ENCODE measurements around the gene CCDC106. TPM values are rescaled to one million over a fixed set of nuclear protein-coding genes. Genes with fewer than 3 reads are reported as not detected.

The CCDC106 gene
- polyA plus RNA-seq, 1 donor = 11.6 TPM

DNA sequence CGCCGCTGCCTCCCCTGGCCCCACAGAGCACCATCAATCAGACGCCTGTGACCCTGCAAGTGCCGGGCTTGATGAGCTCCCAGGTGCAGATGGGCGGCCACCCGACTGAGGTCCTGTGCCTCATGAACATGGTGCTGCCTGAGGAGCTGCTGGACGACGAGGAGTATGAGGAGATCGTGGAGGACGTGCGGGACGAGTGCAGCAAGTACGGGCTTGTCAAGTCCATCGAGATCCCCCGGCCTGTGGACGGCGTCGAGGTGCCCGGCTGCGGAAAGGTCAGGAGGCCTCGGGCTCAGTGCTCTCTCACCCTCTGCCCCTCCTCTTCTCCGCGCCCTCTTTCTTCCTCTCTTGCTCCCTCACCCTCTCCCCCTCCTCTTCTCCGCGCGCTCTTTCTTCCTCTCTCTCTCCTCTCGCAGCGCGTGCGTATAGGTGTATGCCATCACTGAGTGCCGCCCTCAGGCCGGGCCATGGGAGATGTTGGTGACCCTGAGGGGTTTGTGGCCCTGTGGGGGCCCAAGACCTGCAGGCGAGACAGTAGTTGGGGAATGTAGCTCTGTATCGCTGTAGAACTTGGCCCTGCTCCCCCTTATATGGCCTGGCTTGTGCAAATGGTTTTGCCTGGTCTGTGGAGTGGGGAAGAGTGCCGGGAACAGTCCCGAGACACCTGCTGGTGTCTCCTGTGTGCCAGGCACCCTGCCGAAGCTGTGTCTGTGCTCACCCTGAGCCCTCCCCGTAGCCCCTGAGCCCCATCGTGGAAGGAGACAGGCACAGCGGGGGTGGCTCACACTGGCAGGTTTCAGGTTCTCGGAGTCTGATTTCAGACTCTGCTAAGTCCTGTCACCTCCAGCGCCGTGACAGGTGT lies 21.6 kb downstream of the CCDC106 start:
- Histone ChIP-seq H3K27me3 (ENCODE audit: control insufficient read depth, insufficient read depth, low read length) (no peaks in the 10 kb centered on the region), H3K4me3 (ENCODE audit: low read length) (no peak overlapping the region), H3K4me1 (ENCODE audit: control insufficient read depth, insufficient read depth, low read length) (peaks cover 19% of the 10 kb centered on the region), H3K36me3 (ENCODE audit: control insufficient read depth, insufficient read depth, low read length) (peaks cover 72% of the 10 kb centered on the region), H3K27ac (ENCODE audit: low read length) (no peak overlapping the region), H3K9me3 (ENCODE audit: control insufficient read depth, low read depth, low read length) (no peaks in the 10 kb centered on the region)
- DNase-seq = no peak
- WGBS (ENCODE audit: insufficient coverage, low lambda C conversion rate) = 97% methylated on average over 6 of the region's 43 CpGs

DNA sequence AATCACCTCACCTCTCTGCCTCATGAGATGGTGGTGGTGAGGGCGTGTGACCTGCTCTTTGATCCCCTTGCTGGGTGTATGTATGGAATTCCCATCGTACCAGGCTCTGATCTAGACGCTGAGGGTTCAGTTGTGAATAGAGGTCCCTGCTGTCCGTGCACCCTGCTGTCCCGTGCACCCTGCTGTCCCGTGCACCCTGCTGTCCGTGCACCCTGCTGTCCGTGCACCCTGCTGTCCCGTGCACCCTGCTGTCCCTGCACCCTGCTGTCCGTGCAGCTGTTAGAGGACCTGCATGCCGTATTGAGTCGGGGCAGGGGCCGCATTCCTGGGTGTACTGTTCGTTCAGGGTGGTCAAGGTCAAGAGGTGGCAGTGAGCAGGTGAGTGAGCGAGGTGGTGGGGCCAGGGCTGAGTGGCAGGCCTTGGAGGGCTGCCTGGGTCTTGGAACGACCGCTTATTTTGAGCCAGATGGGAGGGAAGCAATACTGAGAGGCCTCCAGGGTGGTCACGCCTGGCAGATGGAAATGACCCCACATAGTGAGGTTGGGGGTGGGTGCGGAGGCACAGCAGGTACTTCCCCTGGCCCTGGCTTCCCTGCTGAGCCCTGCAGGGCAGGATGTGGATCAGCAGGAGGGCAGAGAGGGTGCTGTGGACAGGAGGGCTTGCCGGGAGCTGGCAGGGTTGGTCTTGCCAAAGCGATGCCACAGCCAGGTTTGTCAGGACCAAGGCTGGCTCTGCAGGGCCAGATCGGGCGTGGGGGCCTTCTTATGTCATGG lies 22.5 kb downstream of the CCDC106 start:
- H3K9me3 ChIP-seq (ENCODE audit: control insufficient read depth, low read depth, low read length) = no peaks in the 10 kb centered on the region
- peaks cover 69% of the 10 kb centered on the region for H3K36me3 ChIP-seq (ENCODE audit: control insufficient read depth, insufficient read depth, low read length)
- peak in 1 of 2 donors; percentile 42 for DNase-seq
- peaks cover 19% of the 10 kb centered on the region for H3K4me1 ChIP-seq (ENCODE audit: control insufficient read depth, insufficient read depth, low read length)
- no peaks in the 10 kb centered on the region for H3K27me3 ChIP-seq (ENCODE audit: control insufficient read depth, insufficient read depth, low read length)
- H3K4me3 ChIP-seq (ENCODE audit: low read length) = no peak overlapping the region
- H3K27ac ChIP-seq (ENCODE audit: low read length) = no peak overlapping the region
- WGBS (ENCODE audit: insufficient coverage, low lambda C conversion rate) = no CpG with 5 or more reads among the region's 23 CpGs

DNA sequence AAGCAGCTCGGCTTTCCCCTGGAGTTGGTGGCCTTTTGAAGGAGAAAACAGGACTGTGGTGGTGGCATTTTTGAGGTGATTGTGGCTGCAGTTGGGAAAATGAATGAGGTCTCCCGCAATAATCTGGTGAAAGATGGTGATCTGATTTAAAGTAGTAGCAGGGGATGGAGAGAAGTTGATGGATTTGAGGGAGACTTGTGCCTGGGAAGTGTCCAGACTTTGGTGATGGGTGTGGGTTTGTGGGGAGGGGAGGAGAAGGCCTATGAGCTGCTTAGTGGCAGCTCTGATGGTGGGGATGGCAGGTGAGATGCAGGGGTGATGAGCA lies 23.0 kb downstream of the CCDC106 start:
- WGBS (ENCODE audit: insufficient coverage, low lambda C conversion rate) = no CpG with 5 or more reads among the region's 2 CpGs
- Histone ChIP-seq H3K4me1 (ENCODE audit: control insufficient read depth, insufficient read depth, low read length) (peaks cover 19% of the 10 kb centered on the region), H3K27ac (ENCODE audit: low read length) (no peak overlapping the region), H3K9me3 (ENCODE audit: control insufficient read depth, low read depth, low read length) (no peaks in the 10 kb centered on the region), H3K27me3 (ENCODE audit: control insufficient read depth, insufficient read depth, low read length) (no peaks in the 10 kb centered on the region), H3K4me3 (ENCODE audit: low read length) (no peak overlapping the region), H3K36me3 (ENCODE audit: control insufficient read depth, insufficient read depth, low read length) (peaks cover 65% of the 10 kb centered on the region)
- no peak for DNase-seq

DNA sequence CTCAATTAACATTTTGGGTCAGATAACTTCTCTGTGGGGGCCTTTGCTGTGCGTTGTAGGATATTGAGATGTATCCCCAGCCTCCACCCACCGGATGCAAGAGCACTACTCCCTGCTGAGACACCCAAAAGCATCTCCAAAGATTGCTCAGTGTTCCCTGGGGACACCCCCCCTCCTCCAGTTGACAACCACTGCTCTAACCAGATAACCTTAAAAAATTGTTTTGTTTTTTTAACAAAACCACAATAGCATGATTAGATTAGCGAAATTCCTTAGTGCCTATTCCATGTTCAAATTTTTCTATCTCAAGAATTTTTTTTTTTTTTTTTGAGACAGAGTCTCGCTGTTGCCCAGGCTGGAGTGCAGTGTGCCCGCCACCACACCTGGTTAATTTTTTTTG lies 24.4 kb downstream of the CCDC106 start:
- 100% methylated on average over 1 of the region's 5 CpGs for WGBS (ENCODE audit: insufficient coverage, low lambda C conversion rate)

DNA sequence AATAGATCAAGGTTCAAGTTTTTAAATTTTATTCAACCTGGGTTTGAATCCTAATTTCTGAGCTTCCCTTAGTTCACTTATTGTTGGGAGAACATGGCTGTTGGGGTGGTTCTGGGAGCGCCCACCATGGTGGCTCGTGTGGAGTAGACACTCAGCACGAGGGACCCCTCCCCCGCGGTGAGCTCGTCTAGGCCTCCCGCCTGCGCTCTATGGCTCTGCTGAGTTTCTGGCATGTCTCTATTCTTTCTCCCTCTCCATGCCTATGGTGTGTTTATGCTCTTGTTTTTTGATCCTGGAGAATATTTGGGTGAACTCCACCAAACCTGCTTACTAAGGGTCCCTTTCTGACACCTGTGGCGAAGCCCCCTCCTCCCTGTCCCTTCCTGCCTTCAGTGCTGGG lies 25.5 kb downstream of the CCDC106 start:
- Histone ChIP-seq H3K27me3 (ENCODE audit: control insufficient read depth, insufficient read depth, low read length) (no peaks in the 10 kb centered on the region), H3K36me3 (ENCODE audit: control insufficient read depth, insufficient read depth, low read length) (peaks cover 53% of the 10 kb centered on the region), H3K27ac (ENCODE audit: low read length) (no peak overlapping the region), H3K9me3 (ENCODE audit: control insufficient read depth, low read depth, low read length) (no peaks in the 10 kb centered on the region), H3K4me3 (ENCODE audit: low read length) (no peak overlapping the region), H3K4me1 (ENCODE audit: control insufficient read depth, insufficient read depth, low read length) (peaks cover 26% of the 10 kb centered on the region)
- DNase-seq = no peak
- 83% methylated on average over 1 of the region's 9 CpGs for WGBS (ENCODE audit: insufficient coverage, low lambda C conversion rate)

More for the DNA sequence above, 24.4 kb downstream of the CCDC106 start:
- no peak overlapping the region for H3K27ac ChIP-seq (ENCODE audit: low read length)
- peaks cover 23% of the 10 kb centered on the region for H3K4me1 ChIP-seq (ENCODE audit: control insufficient read depth, insufficient read depth, low read length)
- no peaks in the 10 kb centered on the region for H3K9me3 ChIP-seq (ENCODE audit: control insufficient read depth, low read depth, low read length)
- H3K36me3 ChIP-seq (ENCODE audit: control insufficient read depth, insufficient read depth, low read length) = peaks cover 53% of the 10 kb centered on the region
- H3K27me3 ChIP-seq (ENCODE audit: control insufficient read depth, insufficient read depth, low read length) = no peaks in the 10 kb centered on the region
- DNase-seq = no peak
- no peak overlapping the region for H3K4me3 ChIP-seq (ENCODE audit: low read length)

DNA sequence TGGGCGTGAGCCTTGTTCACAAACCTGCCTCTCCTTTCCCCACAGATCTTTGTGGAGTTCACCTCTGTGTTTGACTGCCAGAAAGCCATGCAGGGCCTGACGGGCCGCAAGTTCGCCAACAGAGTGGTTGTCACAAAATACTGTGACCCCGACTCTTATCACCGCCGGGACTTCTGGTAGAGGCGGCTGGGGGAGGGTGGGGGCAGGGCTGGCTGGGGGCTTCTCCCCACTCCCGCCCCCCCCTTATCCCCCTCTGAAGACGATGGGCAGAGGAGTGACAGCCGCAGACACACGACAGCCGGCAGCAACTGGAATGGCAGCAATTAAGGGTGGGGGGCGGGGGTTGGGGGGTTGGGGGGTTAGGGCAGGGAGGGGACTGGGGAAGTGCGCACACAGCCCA lies 25.9 kb downstream of the CCDC106 start:
- Histone ChIP-seq H3K4me3 (ENCODE audit: low read length) (no peak overlapping the region), H3K27me3 (ENCODE audit: control insufficient read depth, insufficient read depth, low read length) (no peaks in the 10 kb centered on the region), H3K27ac (ENCODE audit: low read length) (no peak overlapping the region), H3K36me3 (ENCODE audit: control insufficient read depth, insufficient read depth, low read length) (peaks cover 53% of the 10 kb centered on the region), H3K4me1 (ENCODE audit: control insufficient read depth, insufficient read depth, low read length) (peaks cover 22% of the 10 kb centered on the region), H3K9me3 (ENCODE audit: control insufficient read depth, low read depth, low read length) (no peaks in the 10 kb centered on the region)
- no peak for DNase-seq
- WGBS (ENCODE audit: insufficient coverage, low lambda C conversion rate) = no CpG with 5 or more reads among the region's 15 CpGs

DNA sequence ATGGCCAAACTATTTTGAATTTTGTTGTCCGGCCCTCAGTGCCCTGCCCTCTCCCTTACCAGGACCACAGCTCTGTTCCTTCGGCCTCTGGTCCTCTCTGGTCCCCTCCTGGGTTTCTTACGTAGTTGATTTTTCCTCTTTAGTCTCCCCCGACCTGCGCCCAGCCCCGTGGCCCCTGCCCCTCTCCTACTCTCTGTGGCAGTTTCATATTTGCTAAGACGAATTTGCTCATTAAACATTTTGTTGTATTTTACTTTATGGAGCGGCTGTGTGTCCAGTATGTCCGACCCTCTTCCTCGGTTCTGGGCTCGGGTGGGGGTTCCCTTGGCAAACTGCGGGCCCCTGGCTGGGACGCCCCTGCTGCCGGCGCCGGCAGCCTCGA lies 26.4 kb downstream of the CCDC106 start:
- Histone ChIP-seq H3K27me3 (ENCODE audit: control insufficient read depth, insufficient read depth, low read length) (no peaks in the 10 kb centered on the region), H3K27ac (ENCODE audit: low read length) (peak overlapping the region; percentile 56), H3K4me1 (ENCODE audit: control insufficient read depth, insufficient read depth, low read length) (peaks cover 22% of the 10 kb centered on the region), H3K4me3 (ENCODE audit: low read length) (peak overlapping the region; percentile 53), H3K9me3 (ENCODE audit: control insufficient read depth, low read depth, low read length) (no peaks in the 10 kb centered on the region), H3K36me3 (ENCODE audit: control insufficient read depth, insufficient read depth, low read length) (peaks cover 53% of the 10 kb centered on the region)
- no peak for DNase-seq
- no CpG with 5 or more reads among the region's 17 CpGs for WGBS (ENCODE audit: insufficient coverage, low lambda C conversion rate)

DNA sequence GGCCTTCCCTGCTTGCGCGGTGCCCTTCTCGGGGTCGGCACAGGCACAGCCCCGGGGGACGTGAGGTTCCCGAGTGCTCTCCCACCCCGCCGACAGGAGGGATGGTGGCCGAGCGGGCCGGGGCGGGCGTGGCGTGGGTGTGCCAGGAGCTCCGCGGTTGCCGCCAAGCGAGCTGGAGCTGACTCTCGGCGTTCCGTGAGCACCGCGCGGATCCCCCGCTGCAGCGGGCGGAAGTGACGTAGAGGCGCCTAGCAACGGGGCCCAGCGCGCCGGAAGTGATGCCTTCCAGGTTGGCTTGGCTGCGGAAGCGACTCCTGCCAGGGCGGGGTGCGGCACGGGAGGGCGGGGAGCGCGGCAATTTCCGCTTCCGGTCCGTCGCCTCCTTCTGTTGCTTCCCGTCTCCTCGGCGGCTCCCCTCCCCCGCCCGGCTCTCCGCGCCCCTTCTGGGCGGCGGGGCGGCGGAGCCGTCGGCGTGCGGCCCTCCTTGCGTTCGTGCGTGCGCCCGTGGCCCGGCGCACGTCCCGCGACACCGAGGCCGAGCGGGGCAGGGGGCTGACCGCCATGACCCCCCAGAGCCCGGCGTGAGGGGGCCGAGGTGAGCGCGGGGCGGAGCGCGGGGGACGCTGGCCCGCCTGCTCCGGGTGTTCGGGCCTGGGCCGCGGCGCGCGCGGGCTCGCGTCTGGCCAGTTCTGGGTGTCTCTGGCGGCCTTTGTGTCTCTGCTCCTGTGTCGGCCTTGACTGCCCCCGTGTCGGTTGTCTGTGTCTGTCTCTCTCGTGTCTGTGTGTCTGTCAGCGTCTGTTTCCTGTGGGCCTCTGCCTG lies 27.0 kb downstream of the CCDC106 start, which contains the start of gene EPN1:
Gene EPN1, plus strand, starts transcription at position 386 of the 820 bp plus-strand sequence. CDS start 3,402 bp downstream, outside the sequence.
- peak; percentile 97 for DNase-seq
- H3K36me3 ChIP-seq (ENCODE audit: control insufficient read depth, insufficient read depth, low read length) = peaks cover 53% of the 10 kb centered on the region
- H3K4me1 ChIP-seq (ENCODE audit: control insufficient read depth, insufficient read depth, low read length) = peaks cover 22% of the 10 kb centered on the region
- peak within 1 kb of the TSS; percentile 80 for H3K27ac ChIP-seq (ENCODE audit: low read length)
- no peaks in the 10 kb centered on the region for H3K27me3 ChIP-seq (ENCODE audit: control insufficient read depth, insufficient read depth, low read length)
- H3K9me3 ChIP-seq (ENCODE audit: control insufficient read depth, low read depth, low read length) = no peaks in the 10 kb centered on the region
- WGBS (ENCODE audit: insufficient coverage, low lambda C conversion rate) = no CpG with 5 or more reads among the region's 101 CpGs
- H3K4me3 ChIP-seq (ENCODE audit: low read length) = peak within 1 kb of the TSS; percentile 88

DNA sequence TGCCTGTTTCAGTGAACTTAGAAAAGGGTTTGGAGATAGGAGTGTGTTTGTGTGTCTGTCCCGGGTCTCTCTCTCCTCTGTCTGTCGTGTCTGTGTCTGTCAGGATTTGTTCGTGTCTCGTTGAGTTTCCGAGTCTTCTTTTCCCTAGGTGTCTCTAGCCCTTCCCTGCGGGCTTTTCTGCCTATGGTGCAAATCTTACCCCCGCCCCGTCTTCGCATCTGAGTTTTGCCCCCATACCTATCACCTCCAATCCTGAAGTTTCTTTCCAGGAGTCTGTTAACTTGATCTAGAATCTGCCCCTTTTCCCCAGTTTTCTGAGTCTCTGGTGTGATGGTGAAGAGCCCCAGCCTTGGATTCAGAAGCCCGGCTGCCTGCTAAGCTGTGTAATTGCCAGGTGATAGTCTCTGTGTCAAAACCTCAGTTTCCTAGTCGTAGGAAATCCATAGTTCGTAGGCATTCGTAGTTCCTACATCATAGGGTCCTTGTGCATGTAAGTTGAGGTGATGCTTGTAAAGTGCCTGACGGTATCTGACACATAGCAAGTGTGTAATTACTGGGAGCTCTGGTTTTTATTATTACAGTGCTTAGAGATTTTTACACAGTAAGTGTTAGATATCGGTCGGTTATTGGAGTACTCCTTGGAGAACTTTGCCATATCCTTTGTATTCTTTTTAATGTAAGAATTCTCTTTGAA lies 27.8 kb downstream of the CCDC106 start:
- peak overlapping the region; percentile 88 for H3K4me3 ChIP-seq (ENCODE audit: low read length)
- peaks cover 22% of the 10 kb centered on the region for H3K4me1 ChIP-seq (ENCODE audit: control insufficient read depth, insufficient read depth, low read length)
- peak overlapping the region; percentile 80 for H3K27ac ChIP-seq (ENCODE audit: low read length)
- DNase-seq = peak in 1 of 2 donors; percentile 17
- peaks cover 53% of the 10 kb centered on the region for H3K36me3 ChIP-seq (ENCODE audit: control insufficient read depth, insufficient read depth, low read length)
- no peaks in the 10 kb centered on the region for H3K9me3 ChIP-seq (ENCODE audit: control insufficient read depth, low read depth, low read length)
- no peaks in the 10 kb centered on the region for H3K27me3 ChIP-seq (ENCODE audit: control insufficient read depth, insufficient read depth, low read length)
- no CpG with 5 or more reads among the region's 16 CpGs for WGBS (ENCODE audit: insufficient coverage, low lambda C conversion rate)
